ENCODE data around the gene LMOD1. TPM values are rescaled to one million over a fixed set of nuclear protein-coding genes. Genes with fewer than 3 reads are reported as not detected.
"Not testable (repeated sequence)": the region's sequence is repeated elsewhere in the genome, so short reads cannot be mapped to it uniquely, and the experiment has no call there.

The LMOD1 gene
- polyA plus RNA-seq, 3 donors: not detected

- Mint-ChIP-seq H3K9me3 (no peaks in the 10 kb centered on the region), H3K4me3 (no peak overlapping the region), H3K4me1 (no peaks in the 10 kb centered on the region), H3K27me3 (ENCODE audit: low read depth in 3 of 3) (peaks cover 3 to 5% (median 4%) of the 10 kb centered on the region in 3 donors), H3K27ac (no peak overlapping the region), H3K36me3 (no peaks in the 10 kb centered on the region)
- DNase-seq: no peak
- Histone ChIP-seq H3K4me1 (ENCODE audit: control insufficient read depth in 1 of 2, insufficient read depth in 2 of 2, low read length in 2 of 2) (no peaks in the 10 kb centered on the region), H3K36me3 (replicated peaks in 1 of 2; ENCODE audit: control insufficient read depth in 1 of 2, insufficient read depth in 2 of 2, low read length in 2 of 2) (no peaks in the 10 kb centered on the region), H3K4me2 (replicated peaks; ENCODE audit: extremely low read depth, low read length, poor library complexity, severe bottlenecking) (no peak overlapping the region), H3K4me3 (replicated peaks in 1 of 3; ENCODE audit: low read depth in 2 of 3, low read length in 3 of 3) (no peak overlapping the region), H3K27ac (ENCODE audit: low read depth in 1 of 2, low read length in 2 of 2) (no peak overlapping the region), H4K20me1 (ENCODE audit: insufficient read depth, low read length) (no peaks in the 10 kb centered on the region), H3K79me2 (ENCODE audit: insufficient read depth, low read length) (no peaks in the 10 kb centered on the region), H3K9ac (ENCODE audit: insufficient read depth, low read length, poor library complexity, severe bottlenecking) (no peak overlapping the region), H3K27me3 (ENCODE audit: control insufficient read depth in 2 of 2, insufficient read depth in 2 of 2, low read length in 2 of 2) (no peaks in the 10 kb centered on the region), H2AFZ (ENCODE audit: insufficient read depth, low read depth, low read length, poor library complexity, severe bottlenecking) (no peak overlapping the region), H3K9me3 (replicated peaks in 1 of 2; ENCODE audit: control insufficient read depth in 1 of 2, insufficient read depth in 1 of 2, low read length in 2 of 2) (no peaks in the 10 kb centered on the region)
- intact Hi-C loops (cut with micrococcal nuclease): no loop called here
- no peak for TF ChIP-seq CTCF (IDR thresholded peaks at IDR 0.05)
- WGBS (ENCODE audit: insufficient coverage): 83% methylated on average over 1 of the region's 3 CpGs
Observed at GRCh38 chr1:201902198-201902597, 44.1 kb downstream of the LMOD1 start.

DNA sequence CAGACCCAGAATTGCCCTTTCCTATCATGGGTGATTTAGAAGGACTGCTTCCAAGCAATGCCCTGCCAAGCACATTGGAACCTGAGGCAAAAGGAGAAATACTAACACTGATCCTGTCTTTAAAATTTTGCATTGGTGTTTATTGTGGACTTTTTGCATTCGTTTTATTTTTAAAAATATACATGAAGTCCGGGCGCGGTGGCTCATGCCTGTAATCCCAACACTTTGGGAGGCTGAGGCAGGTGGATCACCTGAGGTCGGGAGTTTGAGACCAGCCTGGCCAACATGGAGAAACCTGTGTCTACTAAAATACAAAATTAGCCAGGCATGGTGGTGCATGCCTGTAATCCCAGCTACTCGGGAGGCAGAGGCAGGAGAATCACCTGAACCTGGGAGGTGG lies 45.3 kb downstream of the LMOD1 start:
- not testable (repeated sequence) for H3K27me3 Mint-ChIP-seq (ENCODE audit: low read depth in 3 of 3); H3K9ac ChIP-seq (ENCODE audit: insufficient read depth, low read length, poor library complexity, severe bottlenecking)
- no CpG with 5 or more reads among the region's 6 CpGs for WGBS (ENCODE audit: insufficient coverage)

More for the DNA sequence above, 45.3 kb downstream of the LMOD1 start:
- H3K9me3 ChIP-seq (replicated peaks in 1 of 2; ENCODE audit: control insufficient read depth in 1 of 2, insufficient read depth in 1 of 2, low read length in 2 of 2); H2AFZ ChIP-seq (ENCODE audit: insufficient read depth, low read depth, low read length, poor library complexity, severe bottlenecking); H3K4me1 Mint-ChIP-seq; H3K36me3 Mint-ChIP-seq; H3K4me2 ChIP-seq (replicated peaks; ENCODE audit: extremely low read depth, low read length, poor library complexity, severe bottlenecking); H3K4me3 Mint-ChIP-seq; H3K4me3 ChIP-seq (replicated peaks in 1 of 3; ENCODE audit: low read depth in 2 of 3, low read length in 3 of 3); DNase-seq; intact Hi-C loops (cut with micrococcal nuclease); H3K27me3 ChIP-seq (ENCODE audit: control insufficient read depth in 2 of 2, insufficient read depth in 2 of 2, low read length in 2 of 2); H3K36me3 ChIP-seq (replicated peaks in 1 of 2; ENCODE audit: control insufficient read depth in 1 of 2, insufficient read depth in 2 of 2, low read length in 2 of 2); H3K27ac ChIP-seq (ENCODE audit: low read depth in 1 of 2, low read length in 2 of 2); H3K9me3 Mint-ChIP-seq; H3K79me2 ChIP-seq (ENCODE audit: insufficient read depth, low read length); H3K27ac Mint-ChIP-seq; H3K4me1 ChIP-seq (ENCODE audit: control insufficient read depth in 1 of 2, insufficient read depth in 2 of 2, low read length in 2 of 2); H4K20me1 ChIP-seq (ENCODE audit: insufficient read depth, low read length): not testable (repeated sequence)

Measured in CD14-positive monocyte (primary cell).